H9 (cell line): ENCODE measurements around the gene CEBPG. TPM values are rescaled to one million over a fixed set of nuclear protein-coding genes. Genes with fewer than 3 reads are reported as not detected.

ENCODE experiments used
- DNase-seq: peaks from one replicate; pipeline ENCODE4 v3.0.0-alpha.2; 2017
- H2AFZ ChIP-seq: one replicate; pipeline ENCODE4 v1.6.1; 2013; ENCODE audit warnings: mild to moderate bottlenecking, low read length, control low read depth, moderate library complexity
- H2AK5ac ChIP-seq: 2 replicates; pipeline ENCODE4 v1.6.1; 2013; ENCODE audit warnings: low read length, control low read depth, mixed read lengths; ENCODE audit not compliant: insufficient read length
- H2BK120ac ChIP-seq: one replicate; pipeline ENCODE4 v1.6.1; 2013; ENCODE audit warnings: low read depth, mild to moderate bottlenecking, low read length, control low read depth, inconsistent platforms; ENCODE audit not compliant: poor library complexity, severe bottlenecking
- H2BK12ac ChIP-seq: 2 replicates; pipeline ENCODE4 v1.6.1; 2013; ENCODE audit warnings: low read length, control low read depth, mixed read lengths, low read depth; ENCODE audit not compliant: insufficient read length
- H2BK15ac ChIP-seq: 2 replicates; pipeline ENCODE4 v1.6.1; 2013; ENCODE audit warnings: low read depth, low read length, control low read depth
- H2BK20ac ChIP-seq: one replicate; pipeline ENCODE4 v1.6.1; 2013; ENCODE audit warnings: low read depth, mild to moderate bottlenecking, low read length, control low read depth, inconsistent platforms; ENCODE audit not compliant: poor library complexity, severe bottlenecking
- H2BK5ac ChIP-seq: 2 replicates; pipeline ENCODE4 v1.6.1; 2013; ENCODE audit warnings: low read length, control low read depth, mixed read lengths; ENCODE audit not compliant: insufficient read length
- H3K14ac ChIP-seq: 2 replicates; pipeline ENCODE4 v1.6.1; 2013; ENCODE audit warnings: low read length, control low read depth; ENCODE audit not compliant: insufficient read depth
- H3K18ac ChIP-seq: 2 replicates; pipeline ENCODE4 v1.6.1; 2013; ENCODE audit warnings: low read depth, mild to moderate bottlenecking, mixed read lengths, low read length, control low read depth; ENCODE audit not compliant: insufficient read length
- H3K23ac ChIP-seq: 2 replicates; pipeline ENCODE4 v1.6.1; 2013; ENCODE audit warnings: low read length, control low read depth, mixed read lengths, low read depth; ENCODE audit not compliant: insufficient read length
- H3K23me2 ChIP-seq: 2 replicates; pipeline ENCODE4 v1.6.1; 2013; ENCODE audit warnings: low read depth, mild to moderate bottlenecking, mixed read lengths, low read length, control low read depth; ENCODE audit not compliant: insufficient read length, poor library complexity, severe bottlenecking
- H3K27ac ChIP-seq: 2 replicates; pipeline ENCODE4 v1.5.1; 2013; ENCODE audit warnings: low read length, control low read depth, mixed read lengths, low read depth; ENCODE audit not compliant: insufficient read length
- H3K27me3 ChIP-seq: 2 replicates; pipeline ENCODE4 v1.6.1; 2013; ENCODE audit warnings: low read length, control low read depth, inconsistent platforms; ENCODE audit not compliant: insufficient read depth
- H3K4ac ChIP-seq: 2 replicates; pipeline ENCODE4 v1.6.1; 2013; ENCODE audit warnings: low read depth, mild to moderate bottlenecking, control low read depth, inconsistent platforms, low read length, moderate library complexity
- H3K4me1 ChIP-seq: 2 replicates; pipeline ENCODE4 v1.6.1; 2013; ENCODE audit warnings: low read length, control low read depth, inconsistent platforms; ENCODE audit not compliant: insufficient read depth
- H3K4me2 ChIP-seq: 2 replicates; pipeline ENCODE4 v1.6.1; 2013; ENCODE audit warnings: low read length, control low read depth, mixed read lengths; ENCODE audit not compliant: insufficient read length, insufficient read depth
- H3K56ac ChIP-seq: 2 replicates; pipeline ENCODE4 v1.6.1; 2013; ENCODE audit warnings: low read depth, mild to moderate bottlenecking, mixed read lengths, low read length, control low read depth; ENCODE audit not compliant: insufficient read length
- H3K79me1 ChIP-seq: 2 replicates; pipeline ENCODE4 v1.6.1; 2013; ENCODE audit warnings: low read depth, mild to moderate bottlenecking, moderate library complexity, low read length, control low read depth, inconsistent platforms; ENCODE audit not compliant: insufficient read depth, poor library complexity, severe bottlenecking
- H3K79me2 ChIP-seq: 2 replicates; pipeline ENCODE4 v1.6.1; 2013; ENCODE audit warnings: low read length, control low read depth, inconsistent platforms; ENCODE audit not compliant: insufficient read depth
- H3K9ac ChIP-seq: 2 replicates; pipeline ENCODE4 v1.6.1; 2013; ENCODE audit warnings: low read length, control low read depth, mixed read lengths; ENCODE audit not compliant: insufficient read length; ENCODE audit errors: extremely low read depth
- H3K9me3 ChIP-seq: one replicate; pipeline ENCODE4 v1.6.1; 2013; ENCODE audit warnings: low read depth, low read length, inconsistent platforms; ENCODE audit not compliant: control insufficient read depth
- H3T11ph ChIP-seq: one replicate; pipeline ENCODE4 v1.6.1; 2013; ENCODE audit warnings: mild to moderate bottlenecking, low read length, control low read depth, inconsistent platforms
- H4K20me1 ChIP-seq: one replicate; pipeline ENCODE4 v1.6.1; 2013; ENCODE audit not compliant: control insufficient read depth, insufficient read length, insufficient read depth
- H4K5ac ChIP-seq: 2 replicates; pipeline ENCODE4 v1.6.1; 2013; ENCODE audit warnings: low read depth, mild to moderate bottlenecking, mixed read lengths, low read length, control low read depth; ENCODE audit not compliant: insufficient read length
- H4K8ac ChIP-seq: replicated peaks from 2 replicates; pipeline ENCODE4 v1.6.1; 2013; ENCODE audit warnings: low read length, control low read depth, mixed read lengths, low read depth; ENCODE audit not compliant: insufficient read length
- H4K91ac ChIP-seq: 2 replicates; pipeline ENCODE4 v1.6.1; 2013; ENCODE audit warnings: low read depth, mild to moderate bottlenecking, moderate library complexity, mixed read lengths, low read length, control low read depth; ENCODE audit not compliant: insufficient read length
- H3K27ac Mint-ChIP-seq, 3 experiments: 2 replicates in 2 of 3; 3 replicates in 1 of 3; pipeline ENCODE4 v1.8.0; 2020 to 2021; ENCODE audit warnings: mixed read lengths in 3 of 3, mild to moderate bottlenecking in 1 of 3, moderate library complexity in 1 of 3
- H3K27me3 Mint-ChIP-seq: 2 replicates; pipeline ENCODE4 v1.8.0; 2021; ENCODE audit warnings: low read depth, mild to moderate bottlenecking, moderate library complexity, mixed read lengths
- H3K36me3 Mint-ChIP-seq, 3 experiments: 2 replicates in 2 of 3; 3 replicates in 1 of 3; pipeline ENCODE4 v1.8.0; 2020 to 2021; ENCODE audit warnings: low read depth in 3 of 3, mixed read lengths in 3 of 3; ENCODE audit not compliant: insufficient read depth in 1 of 3
- H3K4me1 Mint-ChIP-seq, 2 experiments: 2 replicates each; pipeline ENCODE4 v1.8.0; 2020; ENCODE audit warnings: mixed read lengths in 2 of 2
- H3K4me3 Mint-ChIP-seq, 2 experiments: 2 replicates in 1 of 2; 3 replicates in 1 of 2; pipeline ENCODE4 v1.8.0; 2020 to 2021; ENCODE audit warnings: mild to moderate bottlenecking in 2 of 2, mixed read lengths in 2 of 2, moderate library complexity in 1 of 2
- H3K9me3 Mint-ChIP-seq, 2 experiments: 2 replicates in 1 of 2; 3 replicates in 1 of 2; pipeline ENCODE4 v1.8.0; 2020; ENCODE audit warnings: mild to moderate bottlenecking in 2 of 2, mixed read lengths in 2 of 2, moderate library complexity in 1 of 2
- CTCF ChIP-seq: fragments of 200-600 bp; sonication (generic); conservative IDR thresholded peaks from 3 replicates; pipeline ENCODE4 v1.8.0; 2021; ENCODE audit warnings: antibody characterized with exemption, mild to moderate bottlenecking
- WGBS: extraction: QIAGEN DNeasy Blood & Tissue Kit; methylation state at CpG from one replicate; pipeline ENCODE4 v1.1.7; 2013; ENCODE audit warnings: missing lambda C conversion rate, low lambda C conversion rate, mixed read lengths; ENCODE audit not compliant: insufficient read length; ENCODE audit errors: extremely low coverage; 5-methylcytosine and 5-hydroxymethylcytosine counted together
- total RNA-seq: library from RNA; stranded (reverse); gene quantifications from 2 replicates; pipeline ENCODE4 v1.2.1, GENCODE V29; 2021

Gene CEBPG
- total RNA-seq, 1 experiment from 2014 or later, result 33.7 TPM

- no peak overlapping the region for H2BK120ac ChIP-seq
- TF ChIP-seq CTCF, result no peak
- H3K4me1 ChIP-seq, result no peaks in the 10 kb centered on the region
- no peaks in the 10 kb centered on the region for H3K9me3 ChIP-seq
- no peak overlapping the region for H2BK12ac ChIP-seq
- peaks cover 4% of the 10 kb centered on the region for H3K79me1 ChIP-seq
- no peak overlapping the region for H2BK20ac ChIP-seq
- H3K56ac ChIP-seq, result no peak overlapping the region
- peaks cover 5% of the 10 kb centered on the region; the same call in 1 of the 2 replicates for H3K79me2 ChIP-seq
- H2BK15ac ChIP-seq, result no peak overlapping the region
- H3K27me3 ChIP-seq, result no peaks in the 10 kb centered on the region
- H3K23ac ChIP-seq, result no peak overlapping the region
- no peaks in the 10 kb centered on the region for H3K27me3 Mint-ChIP-seq
- H3K4ac ChIP-seq, result no peak overlapping the region
- H3K23me2 ChIP-seq, result no peaks in the 10 kb centered on the region
- no peak overlapping the region for H2BK5ac ChIP-seq
- no CpG with 5 or more reads among the region's 4 CpGs for WGBS
- no peak overlapping the region for H4K91ac ChIP-seq
- no peak overlapping the region; a peak in 2 of 7 replicates for H3K27ac Mint-ChIP-seq
- DNase-seq, result no peak
- no peak overlapping the region for H3K18ac ChIP-seq
- no peak overlapping the region for H3K9ac ChIP-seq
- no peaks in the 10 kb centered on the region for H3K9me3 Mint-ChIP-seq
- H4K20me1 ChIP-seq, result peaks cover 4% of the 10 kb centered on the region
- no peak overlapping the region for H4K8ac ChIP-seq
- H4K5ac ChIP-seq, result no peak overlapping the region
- no peak overlapping the region for H3K27ac ChIP-seq
- H3K14ac ChIP-seq, result no peak overlapping the region
- H3K4me1 Mint-ChIP-seq, result peaks cover 29 to 30% of the 10 kb centered on the region in 2 experiments
- H3K4me3 Mint-ChIP-seq, result no peak overlapping the region
- H3K36me3 Mint-ChIP-seq, result peaks cover 9 to 23% (median 12%) of the 10 kb centered on the region in 3 experiments; a peak in 6 of 7 replicates
- no peak overlapping the region for H3K4me2 ChIP-seq
- H2AK5ac ChIP-seq, result no peak overlapping the region
- H2AFZ ChIP-seq, result no peak overlapping the region
- H3T11ph ChIP-seq, result no peak overlapping the region
These were observed 9.5 kb downstream of the CEBPG start for GRCh38 chr19:33382982-33383381.
